ENCODE results near the gene CYB5R4.
"Not testable (repeated sequence)": the region's sequence is repeated elsewhere in the genome, so short reads cannot be mapped to it uniquely, and the experiment has no call there.

CYB5R4 gene

DNA sequence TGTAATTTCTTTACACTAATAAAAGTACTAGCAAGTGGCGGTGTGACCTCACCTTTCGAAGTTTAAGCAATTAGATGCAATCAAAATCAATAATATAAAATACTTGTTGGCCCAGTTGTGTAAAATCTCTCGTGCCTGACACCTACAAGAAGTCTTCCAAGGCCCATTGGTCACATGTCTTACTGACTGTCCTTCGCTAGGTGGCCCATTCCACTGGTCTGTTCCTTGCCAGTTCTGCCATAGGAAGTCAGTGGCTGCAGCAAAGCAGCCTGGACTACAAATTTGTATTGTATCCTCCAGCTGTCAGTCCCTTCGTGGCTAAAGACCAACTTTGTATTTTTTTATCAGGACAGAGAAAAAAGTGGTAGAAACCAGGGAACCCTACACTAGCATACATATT, 61.8 kb downstream of the CYB5R4 start:
- FAIRE-seq (no peak), DNase-seq (ENCODE audit: insufficient read length) (no peak)
- TF ChIP-seq POLR2A (IDR thresholded peaks at IDR 0.05; ENCODE audit: low read depth, low read length), result no peak
- no peak for TF ChIP-seq POLR2AphosphoS5 (IDR thresholded peaks at IDR 0.05; ENCODE audit: low read depth, low read length)
- TF ChIP-seq TAF1 (IDR thresholded peaks at IDR 0.05; ENCODE audit: borderline replicate concordance, low read depth, low read length), result no peak

DNA sequence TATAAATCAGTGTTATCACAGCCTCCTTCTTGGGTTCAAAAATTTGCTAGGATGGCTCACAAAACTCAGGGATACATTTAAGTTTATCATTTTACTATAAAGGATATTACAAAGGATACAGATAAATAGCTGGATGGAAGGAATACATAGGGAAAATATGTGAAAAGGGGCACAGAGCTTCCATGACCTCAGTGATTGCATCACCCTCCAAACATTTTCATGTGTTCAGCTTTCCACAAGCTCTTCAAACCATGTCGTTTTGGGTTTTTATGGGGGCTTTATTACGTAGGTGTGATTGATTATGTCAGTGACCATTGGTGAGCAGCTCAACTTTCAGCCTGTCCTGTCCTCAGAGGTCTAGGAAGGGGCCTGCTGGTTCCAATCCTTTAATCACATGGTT, 68.0 kb downstream of the CYB5R4 start:
- TF ChIP-seq POLR2AphosphoS5 (IDR thresholded peaks at IDR 0.05; ENCODE audit: low read depth, low read length), result no peak
- TF ChIP-seq TAF1 (IDR thresholded peaks at IDR 0.05; ENCODE audit: borderline replicate concordance, low read depth, low read length), result no peak
- TF ChIP-seq POLR2A (IDR thresholded peaks at IDR 0.05; ENCODE audit: low read depth, low read length), result no peak
- DNase-seq (ENCODE audit: insufficient read length) (no peak), FAIRE-seq (no peak)

DNA sequence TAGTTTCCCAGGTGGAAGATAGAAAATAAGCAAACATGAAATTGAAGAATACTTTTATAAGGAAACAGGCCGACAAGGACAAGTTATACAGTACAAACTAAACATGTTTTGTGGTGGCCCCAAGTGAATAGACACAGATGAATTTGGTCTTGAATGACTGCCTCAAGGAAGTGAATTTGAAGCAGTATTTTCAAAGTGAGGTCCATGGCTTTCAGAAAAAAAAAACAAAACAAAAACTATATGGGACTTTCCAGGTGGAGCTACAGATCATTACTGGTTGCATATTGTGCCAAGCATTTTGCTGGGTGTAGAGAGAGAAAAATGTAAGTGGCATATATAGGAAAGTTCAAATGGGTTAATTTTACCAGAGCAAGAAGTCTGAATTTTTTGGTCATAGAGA, 68.8 kb downstream of the CYB5R4 start:
- TF ChIP-seq POLR2AphosphoS5 (IDR thresholded peaks at IDR 0.05; ENCODE audit: low read depth, low read length), result no peak
- TF ChIP-seq POLR2A (IDR thresholded peaks at IDR 0.05; ENCODE audit: low read depth, low read length), result no peak
- TF ChIP-seq TAF1 (IDR thresholded peaks at IDR 0.05; ENCODE audit: borderline replicate concordance, low read depth, low read length), result no peak
- no peak for DNase-seq (ENCODE audit: insufficient read length)
- FAIRE-seq, result no peak

DNA sequence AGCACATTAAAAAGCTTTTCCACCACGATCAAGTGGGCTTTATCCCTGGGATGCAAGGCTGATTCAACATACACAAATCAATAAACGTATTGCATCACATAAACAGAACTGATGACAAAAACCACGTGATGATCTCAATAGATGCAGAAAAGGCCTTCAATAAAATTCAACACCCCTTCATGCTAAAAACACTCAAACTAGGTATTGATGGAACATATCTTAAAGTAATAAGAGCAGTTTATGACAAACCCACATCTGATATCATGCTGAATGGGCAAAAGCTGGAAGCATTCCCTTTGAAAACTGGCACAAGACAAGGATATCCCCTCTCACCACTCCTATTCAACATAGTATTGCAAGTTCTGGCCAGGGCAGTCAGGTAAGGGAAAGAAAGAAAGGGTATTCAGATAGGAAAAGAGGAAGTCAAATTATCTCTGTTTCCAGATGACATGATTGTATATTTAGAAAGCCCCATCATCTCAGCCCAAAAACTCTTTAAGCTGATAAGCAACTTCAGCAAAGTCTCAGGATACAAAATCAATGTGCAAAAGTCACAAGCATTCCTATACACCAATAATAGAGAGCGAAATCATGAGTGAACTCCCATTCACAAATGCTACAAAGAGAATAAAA, 86.8 kb downstream of the CYB5R4 start:
- not testable (repeated sequence) for DNase-seq (ENCODE audit: insufficient read length); FAIRE-seq

DNA sequence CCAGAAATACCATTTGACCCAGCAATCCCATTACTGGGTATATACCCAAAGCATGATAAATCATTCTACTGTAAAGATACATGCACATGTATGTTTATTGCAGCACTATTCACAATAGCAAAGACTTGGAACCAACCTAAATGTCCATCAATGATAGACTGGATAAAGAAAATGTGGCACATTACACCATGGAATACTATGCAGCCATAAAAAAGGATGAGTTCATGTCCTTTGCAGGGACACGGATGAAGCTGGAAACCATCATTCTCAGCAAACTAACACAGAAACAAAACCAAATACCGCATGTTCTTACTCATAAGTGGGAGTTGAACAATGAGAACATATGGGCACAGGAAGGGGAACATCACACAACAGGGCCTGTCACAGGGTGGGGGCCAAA, 88.5 kb downstream of the CYB5R4 start:
- FAIRE-seq, result not testable (repeated sequence)

DNA sequence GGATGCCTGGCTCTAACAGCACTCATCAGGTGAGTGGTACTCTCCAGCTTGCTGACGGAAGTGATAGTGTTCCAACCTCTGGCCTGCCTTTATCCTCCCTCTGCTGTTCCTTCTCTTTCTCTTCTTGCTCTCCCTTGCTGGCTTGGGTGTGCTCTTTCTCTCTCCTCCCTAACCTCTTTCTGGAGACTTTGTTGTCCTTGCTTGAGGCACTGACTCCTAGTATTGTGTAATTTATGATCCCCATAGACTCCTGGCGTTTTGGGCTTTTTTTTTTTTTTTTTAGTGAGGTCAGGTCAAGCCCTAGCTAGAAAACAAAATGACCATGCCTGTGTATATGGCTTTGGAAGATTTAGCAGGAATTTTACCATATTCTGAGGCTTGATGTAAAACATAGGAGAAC, 89.4 kb downstream of the CYB5R4 start:
- DNase-seq (ENCODE audit: insufficient read length), result no peak
- no peak for TF ChIP-seq POLR2AphosphoS5 (IDR thresholded peaks at IDR 0.05; ENCODE audit: low read depth, low read length)
- TF ChIP-seq TAF1 (IDR thresholded peaks at IDR 0.05; ENCODE audit: borderline replicate concordance, low read depth, low read length), result no peak
- no peak for TF ChIP-seq POLR2A (IDR thresholded peaks at IDR 0.05; ENCODE audit: low read depth, low read length)
- no peak for FAIRE-seq

More for the DNA sequence above, 88.5 kb downstream of the CYB5R4 start:
- DNase-seq (ENCODE audit: insufficient read length), result not testable (repeated sequence)

DNA sequence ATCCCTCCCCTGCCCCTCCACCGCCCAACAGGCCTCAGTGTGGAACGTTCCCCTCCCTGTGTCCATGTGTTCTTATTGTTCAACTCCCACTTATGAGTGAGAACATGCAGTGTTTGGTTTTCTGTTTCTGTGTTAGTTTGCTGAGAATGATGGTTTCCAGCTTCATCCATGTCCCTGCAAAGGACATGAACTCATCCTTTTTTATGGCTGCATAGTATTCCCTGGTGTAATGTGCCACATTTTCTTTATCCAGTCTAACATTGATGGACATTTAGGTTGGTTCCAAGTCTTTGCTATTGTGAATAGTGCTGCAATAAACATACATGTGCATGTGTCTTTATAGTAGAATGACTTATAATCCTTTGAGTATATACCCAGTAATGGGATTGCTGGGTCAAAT, 91.9 kb downstream of the CYB5R4 start:
- FAIRE-seq, result not testable (repeated sequence)

GRCh38 chr6:83952830-83953229, 93.3 kb downstream of the CYB5R4 start:
- DNase-seq (ENCODE audit: insufficient read length) (no peak), FAIRE-seq (peak; percentile 30)

More for the DNA sequence above, 91.9 kb downstream of the CYB5R4 start:
- not testable (repeated sequence) for DNase-seq (ENCODE audit: insufficient read length)

DNA sequence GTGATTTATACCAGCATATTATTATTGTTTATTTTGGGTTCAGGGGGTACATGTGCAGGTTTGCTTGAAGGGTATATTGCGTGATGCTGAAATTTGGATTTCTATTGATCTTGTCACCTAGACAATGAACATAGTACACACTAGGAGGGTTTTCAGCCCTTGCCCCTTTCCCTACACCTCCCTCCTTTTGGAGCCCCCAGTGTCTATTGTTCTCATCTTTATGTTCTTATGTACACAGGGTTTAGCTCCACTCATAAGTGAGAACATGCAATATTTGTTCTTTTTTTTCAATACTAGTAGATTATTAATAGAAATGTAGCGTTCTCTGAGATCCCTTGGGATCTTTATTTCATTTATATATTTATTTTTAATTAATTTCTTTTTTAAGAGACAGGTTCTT, 94.9 kb downstream of the CYB5R4 start:
- DNase-seq (ENCODE audit: insufficient read length) (no peak), FAIRE-seq (no peak)
- TF ChIP-seq TAF1 (IDR thresholded peaks at IDR 0.05; ENCODE audit: borderline replicate concordance, low read depth, low read length) (no peak), POLR2AphosphoS5 (IDR thresholded peaks at IDR 0.05; ENCODE audit: low read depth, low read length) (no peak), POLR2A (IDR thresholded peaks at IDR 0.05; ENCODE audit: low read depth, low read length) (no peak)

More at GRCh38 chr6:83952830-83953229, 93.3 kb downstream of the CYB5R4 start:
- no peak for TF ChIP-seq TAF1 (IDR thresholded peaks at IDR 0.05; ENCODE audit: borderline replicate concordance, low read depth, low read length)
- TF ChIP-seq POLR2A (IDR thresholded peaks at IDR 0.05; ENCODE audit: low read depth, low read length), result no peak
- TF ChIP-seq POLR2AphosphoS5 (IDR thresholded peaks at IDR 0.05; ENCODE audit: low read depth, low read length), result no peak

- DNase-seq (ENCODE audit: insufficient read length), result no peak
- TF ChIP-seq POLR2AphosphoS5 (IDR thresholded peaks at IDR 0.05; ENCODE audit: low read depth, low read length) (no peak), TAF1 (IDR thresholded peaks at IDR 0.05; ENCODE audit: borderline replicate concordance, low read depth, low read length) (no peak), POLR2A (IDR thresholded peaks at IDR 0.05; ENCODE audit: low read depth, low read length) (no peak)
- FAIRE-seq, result no peak
Observed at GRCh38 chr6:83958241-83958685, 98.8 kb downstream of the CYB5R4 start.

DNA sequence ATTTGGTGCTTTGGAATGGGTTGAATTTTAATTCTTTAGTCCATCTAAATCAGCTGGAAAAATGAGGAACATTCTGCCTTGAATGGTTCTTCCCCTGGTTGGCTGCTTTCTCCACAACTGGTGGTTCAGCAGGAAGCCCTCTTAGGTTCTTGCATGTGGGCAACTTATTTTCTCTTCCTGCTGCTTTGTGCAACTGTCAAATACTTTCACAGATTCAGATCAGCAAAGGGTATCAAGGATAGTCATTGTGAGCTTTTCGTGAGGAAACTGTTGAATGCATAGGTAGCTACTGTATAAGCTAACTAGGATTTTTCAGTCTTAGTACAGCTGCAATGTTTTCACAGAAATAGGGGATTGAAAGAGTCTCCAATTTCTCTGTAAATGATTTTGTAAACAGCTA, 101.2 kb downstream of the CYB5R4 start:
- no peak for FAIRE-seq
- TF ChIP-seq POLR2A (IDR thresholded peaks at IDR 0.05; ENCODE audit: low read depth, low read length), result no peak
- no peak for TF ChIP-seq POLR2AphosphoS5 (IDR thresholded peaks at IDR 0.05; ENCODE audit: low read depth, low read length)
- TF ChIP-seq TAF1 (IDR thresholded peaks at IDR 0.05; ENCODE audit: borderline replicate concordance, low read depth, low read length), result no peak
- no peak for DNase-seq (ENCODE audit: insufficient read length)

DNA sequence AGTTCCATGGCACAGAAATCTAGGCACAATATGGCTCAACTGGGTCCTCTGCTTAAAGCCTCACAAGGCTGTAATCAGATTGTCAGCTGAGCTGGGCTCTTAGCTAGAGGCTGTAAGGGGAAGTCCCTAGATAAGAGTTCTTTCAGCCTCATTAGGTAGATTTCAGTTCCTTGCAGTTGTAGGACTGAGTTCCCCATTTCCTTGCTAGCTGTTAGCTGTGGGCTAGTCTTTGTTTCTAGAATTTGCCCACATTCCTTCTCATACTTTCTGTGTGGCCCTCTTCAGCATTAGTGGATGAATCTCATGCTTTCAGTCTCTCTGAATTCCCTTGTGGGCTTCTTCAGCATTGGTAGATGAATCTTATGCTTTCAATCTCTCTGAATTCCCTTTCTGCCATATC, 103.1 kb downstream of the CYB5R4 start:
- DNase-seq (ENCODE audit: insufficient read length) (no peak), FAIRE-seq (peak; percentile 82)
- TF ChIP-seq POLR2A (IDR thresholded peaks at IDR 0.05; ENCODE audit: low read depth, low read length), result no peak
- TF ChIP-seq TAF1 (IDR thresholded peaks at IDR 0.05; ENCODE audit: borderline replicate concordance, low read depth, low read length), result no peak
- TF ChIP-seq POLR2AphosphoS5 (IDR thresholded peaks at IDR 0.05; ENCODE audit: low read depth, low read length), result no peak

- no peak for FAIRE-seq
- DNase-seq (ENCODE audit: insufficient read length), result no peak
- TF ChIP-seq POLR2AphosphoS5 (IDR thresholded peaks at IDR 0.05; ENCODE audit: low read depth, low read length), result no peak
- TF ChIP-seq POLR2A (IDR thresholded peaks at IDR 0.05; ENCODE audit: low read depth, low read length), result no peak
- no peak for TF ChIP-seq TAF1 (IDR thresholded peaks at IDR 0.05; ENCODE audit: borderline replicate concordance, low read depth, low read length)
Observed at GRCh38 chr6:83966539-83966938, 107.0 kb downstream of the CYB5R4 start.

All from GM12892 (cell line).